Stimulated activated CD4-positive, alpha-beta T cell treated with anti-CD3 and anti-CD28 coated beads, Interleukin-15, amount 100 ng/mL, for 1 hour (primary cell): Measurements from ENCODE around the gene TMEM240.
"Not testable (repeated sequence)": the region's sequence is repeated elsewhere in the genome, so short reads cannot be mapped to it uniquely, and the experiment has no call there.

Experiments used
- DNase-seq, 2 donors: peaks; one replicate each; pipeline ENCODE4 v3.0.0-alpha.2; 2020; ENCODE audit warnings: low read depth in 1 of 2, low spot score in 1 of 2

Gene TMEM240

GRCh38 chr1:1495461-1495975, 44.9 kb downstream of the TMEM240 start:
- DNase-seq: not testable (repeated sequence)

DNA sequence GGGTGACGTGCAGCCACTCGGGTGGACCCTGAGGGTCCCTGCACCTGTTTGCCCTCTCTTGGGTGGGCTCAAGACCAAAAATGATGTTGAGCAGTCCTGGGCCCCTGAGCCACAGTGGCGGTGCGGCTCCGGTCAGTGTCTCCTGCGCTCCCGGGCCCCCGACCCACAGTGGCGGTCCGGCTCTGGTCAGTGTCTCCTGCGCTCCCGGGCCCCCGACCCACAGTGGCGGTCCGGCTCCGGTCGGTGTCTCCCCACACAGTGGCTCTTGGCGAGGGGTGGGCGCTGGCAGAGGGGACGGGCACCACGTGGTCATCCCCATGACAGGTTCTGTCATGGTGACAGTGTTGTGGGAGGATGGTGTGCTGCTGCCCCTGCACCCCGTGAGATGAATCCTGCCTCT, 46.1 kb downstream of the TMEM240 start:
- DNase-seq: not testable (repeated sequence)

DNA sequence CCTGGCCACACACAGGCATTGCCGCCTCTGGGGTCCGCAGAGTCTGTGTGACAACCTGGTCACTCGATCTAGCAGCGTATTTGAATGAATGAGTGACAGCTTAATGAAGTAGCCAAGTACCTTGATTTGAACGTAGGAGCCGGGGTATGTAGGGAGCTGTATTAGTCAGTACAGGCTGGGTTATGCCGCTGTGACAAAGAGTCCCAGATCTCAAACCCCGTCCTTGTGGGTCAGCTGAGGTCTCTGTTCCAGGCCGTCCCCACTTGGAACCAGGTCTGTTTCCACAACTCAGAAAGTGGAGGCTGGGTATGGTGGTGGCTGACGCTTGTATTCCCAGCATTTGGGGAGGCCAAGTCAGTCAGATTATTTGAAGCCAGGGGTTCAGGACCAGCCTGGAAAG, 48.8 kb downstream of the TMEM240 start:
- no peak for DNase-seq

- DNase-seq: no peak
Observed at GRCh38 chr1:1490633-1491230, 49.7 kb downstream of the TMEM240 start.

DNA sequence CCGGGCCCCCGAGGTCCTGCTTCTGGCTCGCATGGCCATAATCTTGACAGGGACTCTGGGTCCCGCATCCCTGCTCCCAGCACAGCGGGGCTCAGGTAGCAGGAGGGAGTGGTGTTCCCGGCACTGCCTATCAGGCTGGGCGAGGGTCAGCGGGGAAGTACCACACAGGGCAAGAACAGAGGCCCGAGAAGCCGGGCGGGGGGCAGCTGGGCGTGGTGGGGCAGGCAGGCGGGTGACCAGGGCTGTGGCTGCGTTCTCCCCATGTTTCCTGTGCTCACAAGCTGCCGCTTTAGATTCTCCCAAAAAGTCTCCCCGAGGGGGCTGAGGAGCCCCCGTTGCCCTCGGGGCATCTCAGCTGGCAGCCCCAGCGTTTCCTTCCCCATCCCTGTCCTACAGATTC, 50.6 kb downstream of the TMEM240 start:
- no peak for DNase-seq

DNA sequence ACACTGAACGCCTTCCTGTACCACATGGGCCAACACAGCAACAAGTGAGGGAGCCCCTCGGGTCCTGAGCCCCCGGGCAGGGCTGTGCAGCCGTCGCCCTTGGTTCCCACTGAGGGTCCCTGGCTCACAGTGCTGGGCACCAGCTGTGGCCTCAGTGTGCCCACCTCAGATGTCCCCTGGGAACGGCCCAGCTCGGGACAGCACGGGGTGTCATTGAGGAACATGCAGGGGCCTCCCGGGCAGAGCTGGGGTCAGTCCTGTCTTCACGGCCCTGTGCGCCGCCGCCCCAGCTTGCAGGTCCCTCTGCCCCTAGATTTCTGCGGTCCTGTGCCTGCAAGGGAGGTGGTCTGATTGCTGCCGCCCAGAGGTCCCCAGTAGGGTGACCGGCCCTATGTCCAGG, 51.2 kb downstream of the TMEM240 start:
- no peak for DNase-seq

DNA sequence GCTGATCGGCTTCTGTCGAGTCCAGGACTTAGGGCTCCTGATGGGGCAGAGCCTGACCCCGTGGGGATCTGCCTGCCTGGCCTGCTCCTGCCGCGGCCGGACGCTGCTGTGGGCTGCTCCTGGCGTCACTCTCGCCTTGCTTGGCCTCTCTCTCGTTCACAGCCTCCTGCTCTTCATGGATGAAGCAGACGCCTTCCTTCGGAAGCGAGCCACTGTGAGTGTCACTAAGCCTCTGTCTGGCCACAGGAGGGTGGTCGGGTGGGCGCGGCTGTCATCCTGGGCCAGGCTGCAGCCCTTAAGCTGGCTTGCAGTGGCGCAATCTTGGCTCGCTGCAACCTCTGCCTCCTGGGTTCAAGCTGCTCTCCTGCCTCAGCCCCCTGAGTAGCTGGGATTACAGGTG, 52.7 kb downstream of the TMEM240 start:
- DNase-seq: no peak

GRCh38 chr1:1485755-1486317, 54.6 kb downstream of the TMEM240 start:
- DNase-seq: not testable (repeated sequence)

GRCh38 chr1:1484976-1485750, 55.3 kb downstream of the TMEM240 start:
- not testable (repeated sequence) for DNase-seq
